ENCODE data around the gene CHRM4. TPM values are rescaled to one million over a fixed set of nuclear protein-coding genes. Genes with fewer than 3 reads are reported as not detected.
A peak's percentile ranks its signal among the peaks of the same experiment; 100 is the strongest.

Gene CHRM4
- total RNA-seq, 1 experiment from 2014 or later = not detected

GRCh38 chr11:46356924-46357482, 34.6 kb downstream of the CHRM4 start:
- Histone ChIP-seq H3K27ac (ENCODE audit: low read length) (no peak overlapping the region), H3K27me3 (ENCODE audit: low read length) (no peaks in the 10 kb centered on the region), H3K4me3 (ENCODE audit: low read length) (no peak overlapping the region), H3K9me2 (replicated peaks; ENCODE audit: insufficient read depth, low read length) (no peaks in the 10 kb centered on the region), H2AFZ (ENCODE audit: low read length) (no peak overlapping the region), H3K4me1 (ENCODE audit: low read length) (peaks cover 34% of the 10 kb centered on the region), H3K9me3 (ENCODE audit: low read length) (no peaks in the 10 kb centered on the region), H3K79me2 (ENCODE audit: low read length) (peaks cover 87% of the 10 kb centered on the region), H4K20me1 (ENCODE audit: insufficient read depth, low read depth, low read length) (peaks cover 10% of the 10 kb centered on the region; the same call in 1 of the 2 replicates), H3K36me3 (ENCODE audit: insufficient read depth, low read length) (no peaks in the 10 kb centered on the region), H3K4me2 (ENCODE audit: low read depth, low read length, poor library complexity, severe bottlenecking) (no peak overlapping the region), H3K9ac (ENCODE audit: low read length) (no peak overlapping the region)
- DNase-seq = no peak

GRCh38 chr11:46353698-46354097, 37.9 kb downstream of the CHRM4 start:
- Histone ChIP-seq H3K9me2 (replicated peaks; ENCODE audit: insufficient read depth, low read length) (no peaks in the 10 kb centered on the region), H3K4me2 (ENCODE audit: low read depth, low read length, poor library complexity, severe bottlenecking) (no peak overlapping the region), H3K4me3 (ENCODE audit: low read length) (no peak overlapping the region), H3K27me3 (ENCODE audit: low read length) (no peaks in the 10 kb centered on the region), H3K9me3 (ENCODE audit: low read length) (no peaks in the 10 kb centered on the region), H3K27ac (ENCODE audit: low read length) (no peak overlapping the region), H3K9ac (ENCODE audit: low read length) (no peak overlapping the region), H2AFZ (ENCODE audit: low read length) (no peak overlapping the region), H3K36me3 (ENCODE audit: insufficient read depth, low read length) (no peaks in the 10 kb centered on the region), H3K79me2 (ENCODE audit: low read length) (peaks cover 94% of the 10 kb centered on the region), H3K4me1 (ENCODE audit: low read length) (peaks cover 42% of the 10 kb centered on the region), H4K20me1 (ENCODE audit: insufficient read depth, low read depth, low read length) (peaks cover 10% of the 10 kb centered on the region; the same call in 1 of the 2 replicates)
- no peak for DNase-seq

- H3K9me3 ChIP-seq (ENCODE audit: low read length) = no peaks in the 10 kb centered on the region
- peaks cover 91% of the 10 kb centered on the region for H3K79me2 ChIP-seq (ENCODE audit: low read length)
- peaks cover 13% of the 10 kb centered on the region; the same call in 1 of the 2 replicates for H4K20me1 ChIP-seq (ENCODE audit: insufficient read depth, low read depth, low read length)
- peak overlapping the region; percentile 52 for H3K9ac ChIP-seq (ENCODE audit: low read length)
- H3K4me1 ChIP-seq (ENCODE audit: low read length) = peaks cover 45% of the 10 kb centered on the region
- H3K27me3 ChIP-seq (ENCODE audit: low read length) = no peaks in the 10 kb centered on the region
- no peak overlapping the region for H2AFZ ChIP-seq (ENCODE audit: low read length)
- peak overlapping the region; percentile 35; the same call in 1 of the 2 replicates for H3K4me3 ChIP-seq (ENCODE audit: low read length)
- DNase-seq = peak; percentile 90
- peak overlapping the region; percentile 70 for H3K27ac ChIP-seq (ENCODE audit: low read length)
- H3K4me2 ChIP-seq (ENCODE audit: low read depth, low read length, poor library complexity, severe bottlenecking) = peak overlapping the region; percentile 54
- H3K9me2 ChIP-seq (replicated peaks; ENCODE audit: insufficient read depth, low read length) = no peaks in the 10 kb centered on the region
- H3K36me3 ChIP-seq (ENCODE audit: insufficient read depth, low read length) = no peaks in the 10 kb centered on the region
Measured at GRCh38 chr11:46352063-46352841, 39.3 kb downstream of the CHRM4 start.

GRCh38 chr11:46351606-46352005, 40.0 kb downstream of the CHRM4 start:
- Histone ChIP-seq H3K27ac (ENCODE audit: low read length) (peak overlapping the region; percentile 70), H2AFZ (ENCODE audit: low read length) (no peak overlapping the region), H3K36me3 (ENCODE audit: insufficient read depth, low read length) (no peaks in the 10 kb centered on the region), H3K9me3 (ENCODE audit: low read length) (no peaks in the 10 kb centered on the region), H3K4me2 (ENCODE audit: low read depth, low read length, poor library complexity, severe bottlenecking) (peak overlapping the region; percentile 54), H4K20me1 (ENCODE audit: insufficient read depth, low read depth, low read length) (peaks cover 13% of the 10 kb centered on the region; the same call in 1 of the 2 replicates), H3K4me3 (ENCODE audit: low read length) (peak overlapping the region; percentile 35; the same call in 1 of the 2 replicates), H3K9me2 (replicated peaks; ENCODE audit: insufficient read depth, low read length) (no peaks in the 10 kb centered on the region), H3K4me1 (ENCODE audit: low read length) (peaks cover 49% of the 10 kb centered on the region), H3K79me2 (ENCODE audit: low read length) (peaks cover 84% of the 10 kb centered on the region), H3K27me3 (ENCODE audit: low read length) (no peaks in the 10 kb centered on the region), H3K9ac (ENCODE audit: low read length) (peak overlapping the region; percentile 52)
- DNase-seq = no peak

GRCh38 chr11:46351148-46351547, 40.4 kb downstream of the CHRM4 start:
- Histone ChIP-seq H4K20me1 (ENCODE audit: insufficient read depth, low read depth, low read length) (peaks cover 13% of the 10 kb centered on the region; the same call in 1 of the 2 replicates), H3K9ac (ENCODE audit: low read length) (peak overlapping the region; percentile 52)

GRCh38 chr11:46350695-46351094, 40.9 kb downstream of the CHRM4 start:
- no peaks in the 10 kb centered on the region for H3K36me3 ChIP-seq (ENCODE audit: insufficient read depth, low read length)
- H3K9me2 ChIP-seq (replicated peaks; ENCODE audit: insufficient read depth, low read length) = no peaks in the 10 kb centered on the region
- H3K79me2 ChIP-seq (ENCODE audit: low read length) = peaks cover 76% of the 10 kb centered on the region
- no peak overlapping the region for H3K4me3 ChIP-seq (ENCODE audit: low read length)
- H3K27me3 ChIP-seq (ENCODE audit: low read length) = no peaks in the 10 kb centered on the region
- DNase-seq = no peak
- H4K20me1 ChIP-seq (ENCODE audit: insufficient read depth, low read depth, low read length) = peaks cover 13% of the 10 kb centered on the region; the same call in 1 of the 2 replicates
- H2AFZ ChIP-seq (ENCODE audit: low read length) = no peak overlapping the region
- peak overlapping the region; percentile 52 for H3K9ac ChIP-seq (ENCODE audit: low read length)
- peak overlapping the region; percentile 70 for H3K27ac ChIP-seq (ENCODE audit: low read length)
- no peaks in the 10 kb centered on the region for H3K9me3 ChIP-seq (ENCODE audit: low read length)
- peaks cover 54% of the 10 kb centered on the region for H3K4me1 ChIP-seq (ENCODE audit: low read length)
- peak overlapping the region; percentile 54 for H3K4me2 ChIP-seq (ENCODE audit: low read depth, low read length, poor library complexity, severe bottlenecking)

More at GRCh38 chr11:46351148-46351547, 40.4 kb downstream of the CHRM4 start:
- DNase-seq = no peak
- Histone ChIP-seq H2AFZ (ENCODE audit: low read length) (no peak overlapping the region), H3K79me2 (ENCODE audit: low read length) (peaks cover 80% of the 10 kb centered on the region), H3K9me2 (replicated peaks; ENCODE audit: insufficient read depth, low read length) (no peaks in the 10 kb centered on the region), H3K4me1 (ENCODE audit: low read length) (peaks cover 51% of the 10 kb centered on the region), H3K27ac (ENCODE audit: low read length) (peak overlapping the region; percentile 70), H3K4me2 (ENCODE audit: low read depth, low read length, poor library complexity, severe bottlenecking) (peak overlapping the region; percentile 54), H3K36me3 (ENCODE audit: insufficient read depth, low read length) (no peaks in the 10 kb centered on the region), H3K27me3 (ENCODE audit: low read length) (no peaks in the 10 kb centered on the region), H3K4me3 (ENCODE audit: low read length) (peak overlapping the region; percentile 35; the same call in 1 of the 2 replicates), H3K9me3 (ENCODE audit: low read length) (no peaks in the 10 kb centered on the region)

GRCh38 chr11:46348566-46349401, 42.8 kb downstream of the CHRM4 start:
- H3K4me2 ChIP-seq (ENCODE audit: low read depth, low read length, poor library complexity, severe bottlenecking) = peak overlapping the region; percentile 94
- H2AFZ ChIP-seq (ENCODE audit: low read length) = no peak overlapping the region
- H4K20me1 ChIP-seq (ENCODE audit: insufficient read depth, low read depth, low read length) = peaks cover 13% of the 10 kb centered on the region; the same call in 1 of the 2 replicates
- no peaks in the 10 kb centered on the region for H3K9me2 ChIP-seq (replicated peaks; ENCODE audit: insufficient read depth, low read length)
- peak overlapping the region; percentile 96 for H3K4me3 ChIP-seq (ENCODE audit: low read length)
- peaks cover 61% of the 10 kb centered on the region for H3K79me2 ChIP-seq (ENCODE audit: low read length)
- peak; percentile 67 for DNase-seq
- H3K9me3 ChIP-seq (ENCODE audit: low read length) = no peaks in the 10 kb centered on the region
- no peaks in the 10 kb centered on the region for H3K36me3 ChIP-seq (ENCODE audit: insufficient read depth, low read length)
- H3K4me1 ChIP-seq (ENCODE audit: low read length) = peaks cover 61% of the 10 kb centered on the region
- peak overlapping the region; percentile 87 for H3K9ac ChIP-seq (ENCODE audit: low read length)
- H3K27me3 ChIP-seq (ENCODE audit: low read length) = no peaks in the 10 kb centered on the region
- peak overlapping the region; percentile 35 for H3K27ac ChIP-seq (ENCODE audit: low read length)
